ENCODE results near the gene NDN. TPM values are rescaled to one million over a fixed set of nuclear protein-coding genes. Genes with fewer than 3 reads are reported as not detected.
"Not testable (repeated sequence)": the region's sequence is repeated elsewhere in the genome, so short reads cannot be mapped to it uniquely, and the experiment has no call there.

Gene NDN
- 1 to 10 TPM; 1.6 to 3.8 (median 2.9) TPM for total RNA-seq
- long read RNA-seq, result 0 reads

- no peaks in the 10 kb centered on the region for H3K36me3 ChIP-seq
- no peaks in the 10 kb centered on the region for H3K4me1 ChIP-seq
- H3K9me3 ChIP-seq, result no peaks in the 10 kb centered on the region
- no peak within 1 kb of the TSS for H3K27ac ChIP-seq
- H3K4me3 ChIP-seq, result peak within 1 kb of the TSS; percentile 20 to 40 (median 25)
- ATAC-seq (peak; percentile 39 to 51 (median 42)), DNase-seq (peak in 1 of 3 donors; percentile 31)
- WGBS (ENCODE audit: insufficient coverage, low coverage, low lambda C conversion rate, missing lambda C conversion rate), result 0% methylated on average over 6 of the region's 38 CpGs
- TF ChIP-seq CTCF (IDR thresholded peaks at IDR 0.05) (no peak), POLR2A (IDR thresholded peaks at IDR 0.05) (no peak)
- no peaks in the 10 kb centered on the region for H3K27me3 ChIP-seq
- intact Hi-C loops (cut with DNase I), result no loop called here
Measured at GRCh38 chr15:23687143-23687470, at the start of gene NDN. NDN (minus strand) TSS chr15:23687305; CDS start chr15:23687217, 88 bp downstream.

- Histone ChIP-seq H3K9me3 (no peaks in the 10 kb centered on the region), H3K27ac (no peak overlapping the region), H3K4me3 (no peak overlapping the region), H3K4me1 (no peaks in the 10 kb centered on the region), H3K36me3 (no peaks in the 10 kb centered on the region), H3K27me3 (no peaks in the 10 kb centered on the region)
- ATAC-seq (no peak), DNase-seq (no peak)
- 33% methylated on average over 5 of the region's 5 CpGs for WGBS (ENCODE audit: insufficient coverage, low coverage, low lambda C conversion rate, missing lambda C conversion rate)
- intact Hi-C loops (cut with DNase I), result no loop called here
- TF ChIP-seq CTCF (IDR thresholded peaks at IDR 0.05) (no peak), POLR2A (IDR thresholded peaks at IDR 0.05) (no peak)
Measured at GRCh38 chr15:23736033-23736673, 49.0 kb upstream of the NDN start.

GRCh38 chr15:23734862-23735261 is 47.8 kb upstream of the NDN start:
- DNase-seq (no peak), ATAC-seq (no peak)
- no peaks in the 10 kb centered on the region for H3K36me3 ChIP-seq
- no peaks in the 10 kb centered on the region for H3K4me1 ChIP-seq
- intact Hi-C loops (cut with DNase I), result no loop called here
- TF ChIP-seq POLR2A (IDR thresholded peaks at IDR 0.05) (no peak), CTCF (IDR thresholded peaks at IDR 0.05) (no peak)
- no peak overlapping the region for H3K27ac ChIP-seq
- no peaks in the 10 kb centered on the region for H3K9me3 ChIP-seq
- H3K27me3 ChIP-seq, result no peaks in the 10 kb centered on the region
- WGBS (ENCODE audit: insufficient coverage, low coverage, low lambda C conversion rate, missing lambda C conversion rate), result 42% methylated on average over 4 of the region's 4 CpGs
- no peak overlapping the region for H3K4me3 ChIP-seq

- H3K27me3 ChIP-seq; H3K4me1 ChIP-seq; ATAC-seq; H3K9me3 ChIP-seq; DNase-seq; H3K27ac ChIP-seq; H3K36me3 ChIP-seq; H3K4me3 ChIP-seq; intact Hi-C loops (cut with DNase I): not testable (repeated sequence)
- 52% methylated on average over 9 of the region's 28 CpGs for WGBS (ENCODE audit: insufficient coverage, low coverage, low lambda C conversion rate, missing lambda C conversion rate)
Measured at GRCh38 chr15:23713874-23714656, 27.0 kb upstream of the NDN start.

GRCh38 chr15:23708332-23708731 is 21.2 kb upstream of the NDN start:
- TF ChIP-seq CTCF (IDR thresholded peaks at IDR 0.05) (no peak), POLR2A (IDR thresholded peaks at IDR 0.05) (no peak)
- WGBS (ENCODE audit: insufficient coverage, low coverage, low lambda C conversion rate, missing lambda C conversion rate), result 63% methylated on average over 1 of the region's 1 CpG
- Histone ChIP-seq H3K9me3 (no peaks in the 10 kb centered on the region), H3K36me3 (no peaks in the 10 kb centered on the region), H3K27me3 (no peaks in the 10 kb centered on the region), H3K4me1 (no peaks in the 10 kb centered on the region), H3K27ac (no peak overlapping the region), H3K4me3 (no peak overlapping the region)
- intact Hi-C loops (cut with DNase I), result no loop called here
- no peak for DNase-seq
- no peak for ATAC-seq
